Right forelimb (tissue), 1 donor: Measurements from ENCODE around the gene WWTR1.

ENCODE experiments used
- DNase-seq: peaks from one replicate; pipeline ENCODE4 v3.0.0-alpha.2; 2018

Gene WWTR1

DNA sequence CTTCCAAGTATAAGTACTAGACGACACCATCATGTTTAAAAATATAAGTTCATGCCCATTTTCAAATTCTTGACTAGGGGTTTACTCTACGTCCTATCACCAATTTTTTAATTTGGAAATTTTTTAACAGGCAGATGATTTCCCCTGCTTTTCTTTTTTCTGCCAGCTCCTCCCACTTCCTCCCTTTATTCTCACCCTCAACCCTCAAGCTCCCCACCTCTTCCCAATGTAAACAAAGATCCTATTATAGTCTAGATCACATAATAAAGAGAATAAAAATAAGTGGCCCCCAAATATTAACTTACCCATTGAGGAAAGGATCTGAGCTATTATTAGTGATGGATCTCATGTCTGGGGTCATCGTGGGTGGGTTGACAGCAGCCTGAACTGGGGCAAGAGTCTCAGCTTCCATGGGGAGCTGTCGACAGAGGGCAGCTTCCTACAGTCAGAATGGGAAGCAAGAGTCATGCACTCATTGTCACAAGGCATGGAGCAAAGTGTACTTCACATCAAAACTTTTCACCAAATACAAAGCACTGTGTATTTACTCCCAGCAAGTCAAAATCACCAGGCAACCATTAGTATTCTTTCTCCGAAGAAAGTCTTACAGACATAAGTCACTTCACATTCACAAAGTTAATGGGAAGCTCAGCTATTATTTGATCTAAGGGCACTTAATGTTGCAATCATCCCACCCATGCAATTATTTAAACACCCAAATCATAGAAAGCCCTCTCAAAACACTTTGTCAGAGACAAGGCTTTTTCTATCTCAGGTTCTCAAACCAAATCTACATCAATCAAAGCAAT, 130.1 kb downstream of the WWTR1 start:
- no peak for DNase-seq

DNA sequence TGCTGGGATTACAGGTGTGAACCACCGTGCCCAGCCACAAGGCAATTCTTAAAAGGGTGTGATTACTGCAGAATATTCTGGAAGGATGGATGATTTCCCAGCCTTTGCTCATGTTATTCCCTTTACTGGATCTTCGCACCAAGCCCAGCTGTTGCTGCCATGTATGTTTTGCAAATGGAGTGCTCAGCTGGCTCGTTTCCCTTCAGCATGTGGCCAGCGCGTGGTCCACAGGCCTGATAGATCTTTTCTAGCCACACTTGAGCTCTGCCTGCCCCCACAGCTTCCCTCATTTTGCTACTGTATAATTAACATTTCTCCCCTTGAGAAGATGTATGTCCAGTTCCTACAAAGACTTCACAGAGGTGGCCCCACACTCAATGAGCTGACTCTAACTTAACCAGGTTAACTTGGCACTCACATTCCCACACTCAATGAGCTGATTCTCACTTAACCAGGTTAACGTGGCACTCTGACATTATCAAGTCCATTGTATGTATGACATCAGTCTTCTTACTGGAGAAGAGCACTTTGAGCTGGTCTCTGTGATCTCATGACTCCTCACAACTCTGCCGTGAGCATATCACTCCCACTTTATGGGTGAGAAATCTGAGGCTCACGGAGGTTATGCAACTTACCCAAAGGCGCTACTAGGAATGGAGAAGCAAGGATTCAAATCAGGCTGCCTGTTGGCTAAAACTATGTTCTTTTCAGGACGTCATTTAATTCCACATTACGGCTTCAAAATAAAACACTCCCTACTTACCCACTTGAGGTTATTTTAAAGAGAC, 134.1 kb downstream of the WWTR1 start:
- DNase-seq, result no peak

DNA sequence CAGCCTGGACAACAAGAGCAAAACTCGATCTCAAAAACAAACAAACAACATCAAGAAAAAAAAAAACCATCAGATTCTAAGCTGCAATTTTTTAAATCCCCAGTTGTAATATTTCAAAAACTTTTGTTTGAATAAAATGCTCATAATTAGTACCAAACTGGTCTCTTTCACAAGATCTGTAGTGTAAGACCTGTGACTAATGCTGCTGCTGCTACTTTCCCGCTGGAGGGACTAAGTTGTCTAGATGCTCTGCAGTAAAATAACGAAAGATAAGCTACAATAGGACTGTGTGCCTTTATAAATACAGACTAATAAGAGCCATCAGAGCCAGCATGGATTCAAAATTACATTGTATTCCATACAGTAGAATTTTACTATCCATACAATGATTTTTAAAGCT, 137.9 kb downstream of the WWTR1 start:
- DNase-seq, result no peak

DNA sequence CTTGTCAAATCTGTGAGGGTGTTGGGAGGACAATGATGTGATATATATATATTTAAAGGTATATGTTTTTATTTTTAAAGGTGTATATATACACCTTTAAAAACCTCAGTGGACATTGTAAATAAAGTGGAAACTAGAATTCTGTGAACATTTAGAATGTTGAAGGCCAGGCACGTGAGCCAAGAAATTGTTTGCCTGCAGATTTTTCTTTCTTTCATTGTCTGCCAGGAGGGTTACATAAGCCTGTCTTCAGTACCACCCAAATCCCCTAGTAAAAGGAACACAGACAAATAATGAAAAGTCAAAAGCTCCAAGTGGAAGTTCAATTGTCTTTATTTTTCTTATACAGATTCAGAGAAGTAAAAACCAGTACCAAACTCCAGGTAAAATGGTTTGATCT, 140.9 kb downstream of the WWTR1 start:
- DNase-seq, result no peak

DNA sequence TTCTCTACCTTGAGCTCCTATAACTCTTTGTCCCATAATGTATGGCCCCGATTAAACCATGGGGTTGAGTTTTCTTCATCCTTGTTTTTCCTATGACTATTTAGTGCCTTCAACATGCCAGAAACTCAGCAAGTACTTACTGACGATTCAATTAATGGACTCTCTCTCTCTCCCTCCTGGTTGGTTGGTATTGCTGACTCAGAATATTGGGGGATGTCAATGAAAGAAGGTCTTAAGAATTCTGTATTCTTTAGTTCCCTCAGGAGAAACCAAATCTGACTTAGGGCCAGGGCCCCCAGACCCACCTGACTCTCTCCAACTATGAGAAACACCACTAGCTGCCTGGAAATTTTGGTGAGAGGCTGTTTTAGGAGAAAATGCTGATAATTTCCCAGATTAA, 142.6 kb downstream of the WWTR1 start:
- DNase-seq, result no peak

DNA sequence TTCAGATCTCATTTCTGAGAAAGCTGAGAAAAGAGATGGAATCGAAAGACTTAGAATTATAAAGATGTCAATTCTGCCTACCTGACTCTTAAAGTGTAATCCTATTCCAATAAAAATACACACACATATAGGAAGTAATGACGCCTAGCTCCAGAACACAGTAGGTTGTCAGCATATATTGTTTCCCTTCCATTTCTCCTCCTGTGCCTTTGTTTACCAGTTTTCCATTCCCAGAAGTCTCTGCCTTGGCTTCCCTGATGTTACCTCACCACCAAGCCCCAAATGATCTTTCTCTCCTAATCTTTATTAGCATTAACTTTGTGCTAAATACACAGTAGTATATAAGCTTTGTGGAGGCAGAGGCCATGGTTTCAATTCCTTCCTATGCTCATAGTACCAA, 143.4 kb downstream of the WWTR1 start:
- DNase-seq, result no peak

DNA sequence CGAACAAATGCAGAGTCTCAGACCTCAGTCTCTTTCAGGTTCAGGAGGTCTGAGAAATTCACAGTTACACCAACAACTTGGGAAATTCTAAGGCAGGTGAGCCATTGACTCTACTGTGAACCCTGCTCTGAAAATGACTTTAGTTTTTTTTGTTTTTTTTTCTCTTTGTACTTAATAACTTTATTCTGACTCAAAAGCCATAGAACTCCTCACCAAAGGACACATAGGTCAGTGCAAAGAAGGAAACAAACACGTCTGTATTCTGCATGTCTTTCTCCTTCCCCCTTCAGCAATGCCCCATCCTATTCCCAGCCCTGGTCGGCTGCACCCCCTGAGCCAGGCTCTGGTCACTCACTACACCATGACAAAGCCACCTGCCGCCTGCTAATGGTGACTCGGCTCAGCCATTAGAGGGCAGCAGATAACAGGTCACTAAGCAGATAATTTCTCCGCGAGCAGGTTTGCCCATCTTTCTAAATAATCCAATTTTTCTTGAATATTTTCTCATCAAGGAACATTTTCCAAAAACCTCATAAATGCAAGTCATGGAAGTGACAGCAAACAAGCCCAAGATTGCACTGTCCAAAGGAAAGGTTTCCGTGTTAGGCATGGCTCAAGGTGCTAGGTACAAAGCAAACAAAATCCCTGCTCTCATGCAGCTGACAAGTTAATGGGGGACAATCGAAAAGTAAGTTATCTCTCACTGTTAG, 145.6 kb downstream of the WWTR1 start:
- DNase-seq, result peak; percentile 73

DNA sequence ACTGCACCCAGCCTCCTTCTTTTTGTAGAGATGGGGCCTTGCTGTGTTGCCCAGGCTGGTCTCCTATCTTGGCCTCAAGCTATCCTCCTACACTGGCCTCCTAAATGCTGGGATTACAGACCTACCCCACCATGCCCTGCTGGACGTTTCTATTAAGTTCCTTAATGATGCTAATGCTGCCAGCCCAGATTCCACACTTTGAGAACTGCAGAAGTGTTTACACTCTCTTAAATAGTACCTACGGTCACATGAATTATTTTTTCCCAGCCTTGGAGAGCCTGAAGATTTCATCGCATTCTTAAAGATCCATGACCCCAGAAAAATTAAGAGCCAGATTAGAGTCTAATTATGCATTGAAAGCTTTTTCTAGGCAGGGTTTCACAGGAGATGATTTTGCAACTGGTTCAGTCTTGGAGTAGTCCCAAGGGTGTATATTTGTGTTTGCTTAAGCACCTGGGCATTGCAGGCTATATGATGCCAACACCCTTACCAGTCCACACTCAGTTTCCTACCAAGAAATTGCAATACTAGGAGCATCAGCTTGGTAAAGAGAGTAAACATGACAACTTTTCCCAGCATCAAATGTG, 146.7 kb downstream of the WWTR1 start:
- DNase-seq, result no peak

DNA sequence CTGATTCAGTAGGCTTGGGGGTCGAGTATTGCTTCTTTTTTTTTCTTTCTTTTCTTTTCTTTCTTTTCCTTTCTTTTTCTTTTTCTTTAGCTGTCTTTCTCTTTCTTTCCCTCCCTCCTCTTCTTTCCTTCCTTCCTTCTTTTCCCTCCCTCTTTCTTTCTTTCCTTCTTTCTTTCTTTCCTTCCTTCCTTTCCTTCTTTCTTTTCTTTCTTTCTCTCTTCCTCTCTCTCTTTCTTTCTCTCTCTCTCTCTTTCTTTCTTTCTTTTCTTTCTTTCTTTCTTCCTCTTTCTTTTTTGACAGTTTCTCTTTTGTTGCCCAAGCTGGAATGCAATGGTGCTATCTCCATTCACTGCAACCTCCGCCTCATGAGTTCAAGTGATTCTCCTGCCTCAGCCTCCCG, 147.3 kb downstream of the WWTR1 start:
- DNase-seq, result no peak

DNA sequence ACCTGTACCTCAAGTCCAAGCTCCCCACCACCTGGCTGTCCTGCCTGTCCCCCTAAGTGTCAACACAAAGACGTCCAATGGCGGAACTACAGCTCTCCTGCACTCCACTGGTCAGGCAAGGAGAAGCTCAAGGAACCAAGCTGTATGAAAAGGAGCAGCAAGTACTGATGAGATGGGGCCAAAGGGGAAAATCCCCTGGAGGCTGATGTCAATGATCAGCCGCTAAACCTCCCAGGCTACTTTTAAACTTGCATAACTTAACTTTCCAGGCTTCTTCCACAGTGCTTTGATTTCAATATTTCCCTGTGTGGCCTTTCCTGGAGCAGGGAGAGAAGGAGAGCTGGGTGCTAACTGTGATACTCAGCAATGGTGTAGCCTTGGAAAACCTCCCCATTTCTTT, 148.3 kb downstream of the WWTR1 start:
- DNase-seq, result no peak

DNA sequence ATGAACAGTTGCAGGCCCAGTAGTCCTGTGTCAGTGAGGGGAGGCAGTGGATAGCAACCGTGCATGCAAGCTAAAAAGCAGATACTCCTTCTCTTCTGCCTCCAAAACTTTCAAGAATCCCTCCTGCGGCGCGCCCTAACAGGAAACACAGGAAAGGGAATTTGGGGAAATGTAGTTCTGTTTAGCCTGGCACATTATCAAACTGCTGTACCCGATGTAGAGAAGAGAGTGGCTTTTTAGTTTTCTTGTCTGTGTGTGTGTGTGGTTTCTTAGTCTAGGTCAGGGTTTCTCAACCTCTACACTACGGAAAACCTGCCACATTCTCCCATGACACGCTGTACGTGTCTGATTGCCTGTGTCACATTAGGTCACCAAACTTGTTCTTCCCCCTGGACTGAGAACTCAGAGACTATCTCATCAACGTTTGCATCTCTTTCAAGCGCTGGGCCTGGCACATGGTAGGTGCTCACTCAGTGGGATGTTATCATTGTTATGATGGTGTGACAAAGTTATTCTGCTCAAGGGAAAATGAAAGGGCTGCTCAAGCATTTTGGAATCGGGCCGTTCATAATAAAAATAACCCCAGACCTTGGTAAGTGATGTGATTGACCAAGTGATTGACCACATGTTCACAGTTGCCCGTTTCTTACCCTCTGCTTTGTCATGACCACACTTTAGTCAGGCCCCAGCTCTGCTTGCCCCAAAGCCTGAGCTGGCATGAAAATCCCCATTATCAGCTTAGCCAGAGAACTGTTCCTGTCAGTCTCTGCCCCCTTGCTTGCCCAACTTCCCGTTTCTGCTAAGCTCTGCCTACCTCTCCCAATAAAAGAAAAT, 150.1 kb downstream of the WWTR1 start:
- no peak for DNase-seq

DNA sequence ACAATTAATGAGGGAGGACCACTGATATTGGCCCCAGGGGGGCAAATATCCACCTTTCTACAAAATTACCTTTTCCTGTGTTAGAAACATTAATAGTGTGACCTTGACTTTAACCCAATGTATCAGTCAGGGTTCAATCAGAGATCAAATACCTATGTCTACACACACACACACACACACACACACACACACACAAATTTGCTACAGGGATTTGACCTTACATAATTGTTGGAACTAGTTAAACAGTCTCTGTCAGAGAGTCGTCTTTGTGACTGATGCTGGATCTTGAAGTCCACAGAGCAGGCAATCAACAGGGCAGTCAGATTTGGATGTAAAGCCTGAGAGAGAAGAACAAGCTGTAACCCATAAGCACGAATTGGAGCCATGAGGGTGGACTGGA, 150.9 kb downstream of the WWTR1 start:
- no peak for DNase-seq

DNA sequence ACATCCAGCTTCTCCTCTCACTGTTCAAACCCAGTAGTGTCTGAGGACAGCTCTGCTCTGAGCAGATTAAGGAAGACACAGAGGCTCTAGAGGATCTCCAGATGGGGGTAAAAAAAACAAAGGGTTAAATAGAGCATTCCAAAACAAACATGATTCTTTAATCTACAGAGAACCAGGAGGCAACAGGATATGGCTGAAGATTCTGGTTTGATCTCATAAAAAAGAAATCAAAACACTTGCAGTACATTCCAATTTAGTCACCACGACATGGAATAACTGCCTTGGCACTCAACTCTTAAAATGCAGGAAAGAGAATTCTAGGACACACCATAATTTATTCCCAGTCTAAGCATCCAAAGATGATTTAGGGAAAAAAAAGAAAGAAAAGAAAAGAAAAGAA, 151.3 kb downstream of the WWTR1 start:
- DNase-seq, result no peak

DNA sequence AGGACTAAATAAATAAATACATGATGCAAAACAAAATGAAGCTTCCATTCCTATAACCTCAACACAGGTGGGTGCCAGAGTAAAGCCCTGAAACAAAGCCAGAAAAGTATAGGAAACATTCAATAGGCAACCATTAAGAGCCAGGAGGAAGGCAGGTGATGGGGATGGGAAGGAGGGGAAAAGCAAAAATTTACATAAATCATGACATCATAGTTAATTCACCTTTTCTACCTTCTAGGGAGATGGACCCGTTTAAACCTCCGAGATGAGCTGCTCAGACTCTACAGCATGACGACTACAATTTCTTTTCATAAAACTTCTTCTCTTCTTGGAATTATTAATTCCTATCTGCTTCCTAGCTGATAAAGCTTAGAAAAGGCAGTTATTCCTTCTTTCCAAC, 155.4 kb downstream of the WWTR1 start:
- DNase-seq, result no peak

DNA sequence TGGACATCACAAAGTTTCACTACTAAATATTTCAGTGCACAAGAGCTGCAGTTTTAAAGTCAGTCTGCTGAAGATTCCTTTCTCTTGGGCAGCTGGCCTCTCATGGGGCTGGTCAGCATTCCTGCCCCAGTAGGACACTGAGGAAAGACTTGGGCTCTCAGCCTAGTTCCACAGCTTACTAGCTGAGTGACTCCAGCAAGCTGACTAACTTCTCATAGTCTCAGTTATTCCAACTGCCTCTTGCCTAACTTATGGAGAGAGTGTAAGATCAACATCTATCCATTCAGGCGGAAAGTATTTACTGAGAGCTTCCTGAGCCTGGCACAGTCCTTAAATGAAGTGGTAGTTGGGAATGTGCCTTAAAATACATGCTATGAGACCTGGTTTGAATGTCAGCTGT, 156.3 kb downstream of the WWTR1 start:
- DNase-seq, result no peak

DNA sequence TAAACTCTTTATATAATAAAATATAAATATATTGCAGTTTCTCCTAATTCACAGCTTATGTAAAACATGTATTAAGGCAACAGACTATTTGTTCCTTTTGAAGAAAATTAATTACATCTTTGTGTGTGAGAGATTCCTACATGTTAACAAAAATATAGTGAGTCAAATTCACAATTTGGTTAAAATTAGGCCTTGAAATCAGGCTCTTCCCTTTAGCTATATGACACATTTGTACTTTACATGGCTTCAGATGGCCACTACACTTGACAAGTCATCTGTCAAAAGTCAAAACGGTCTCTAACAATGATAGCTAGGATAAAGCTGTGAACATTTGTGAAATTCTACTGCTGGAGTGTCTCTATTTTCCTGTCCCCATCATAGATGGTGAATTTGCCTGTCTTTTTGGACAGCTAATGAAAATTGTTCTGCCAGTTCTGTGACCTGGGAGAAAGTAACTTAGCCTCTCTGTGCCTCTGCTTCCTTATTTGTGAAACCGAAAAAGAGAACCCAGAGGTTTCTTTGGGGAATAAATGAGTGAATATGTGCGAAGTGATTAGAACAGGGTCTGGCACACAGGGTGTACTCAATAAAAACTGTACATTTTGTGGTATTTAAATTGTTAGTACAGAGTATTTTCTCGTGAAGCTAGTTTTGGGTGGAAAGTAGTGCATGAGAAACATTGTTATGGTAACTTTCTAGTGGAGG, 159.7 kb downstream of the WWTR1 start:
- DNase-seq, result no peak

DNA sequence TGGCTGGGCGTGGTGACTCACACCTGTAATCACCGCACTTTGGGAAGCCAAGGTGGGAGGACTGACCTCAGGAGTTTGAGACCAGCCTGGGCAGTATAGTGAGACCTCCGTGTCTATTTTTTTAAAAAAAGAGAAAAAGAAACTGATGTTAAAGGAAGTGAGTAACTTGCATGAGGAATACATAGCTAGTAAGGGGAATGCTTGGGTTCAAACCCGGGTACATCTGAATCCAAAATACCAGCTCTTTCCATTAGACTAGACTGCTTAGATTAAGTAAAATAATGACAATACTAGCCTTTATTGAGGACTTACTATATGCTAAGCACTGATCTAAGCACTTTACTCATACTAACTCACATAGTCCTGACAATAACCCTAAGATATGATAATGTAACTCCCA, 160.9 kb downstream of the WWTR1 start:
- no peak for DNase-seq

DNA sequence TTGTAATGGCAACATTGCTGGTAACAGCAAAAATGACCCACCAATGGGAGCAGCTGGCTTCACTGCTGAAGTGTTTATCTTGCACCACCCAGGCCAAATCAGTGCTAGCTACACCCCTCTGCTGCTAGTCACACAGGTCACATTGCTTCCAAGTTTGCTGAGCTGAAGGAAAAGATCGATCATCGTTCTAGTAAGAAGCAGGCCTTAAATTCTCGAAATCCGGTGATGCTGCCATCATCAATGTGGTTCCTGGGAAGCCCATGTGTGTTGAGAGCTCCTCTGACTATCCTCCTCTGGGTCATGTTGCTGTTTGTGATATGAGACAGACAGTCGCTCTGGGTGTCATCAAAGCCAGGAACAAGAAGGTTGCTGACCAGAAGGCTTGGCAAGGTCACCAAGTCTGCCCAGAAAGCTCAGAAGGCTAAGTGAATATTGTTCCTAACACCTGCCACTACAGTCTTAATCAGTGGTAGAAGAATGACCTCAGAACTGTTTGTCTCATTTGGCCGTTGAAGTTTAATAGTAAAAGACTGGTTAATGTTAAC, 162.2 kb downstream of the WWTR1 start:
- DNase-seq, result no peak

DNA sequence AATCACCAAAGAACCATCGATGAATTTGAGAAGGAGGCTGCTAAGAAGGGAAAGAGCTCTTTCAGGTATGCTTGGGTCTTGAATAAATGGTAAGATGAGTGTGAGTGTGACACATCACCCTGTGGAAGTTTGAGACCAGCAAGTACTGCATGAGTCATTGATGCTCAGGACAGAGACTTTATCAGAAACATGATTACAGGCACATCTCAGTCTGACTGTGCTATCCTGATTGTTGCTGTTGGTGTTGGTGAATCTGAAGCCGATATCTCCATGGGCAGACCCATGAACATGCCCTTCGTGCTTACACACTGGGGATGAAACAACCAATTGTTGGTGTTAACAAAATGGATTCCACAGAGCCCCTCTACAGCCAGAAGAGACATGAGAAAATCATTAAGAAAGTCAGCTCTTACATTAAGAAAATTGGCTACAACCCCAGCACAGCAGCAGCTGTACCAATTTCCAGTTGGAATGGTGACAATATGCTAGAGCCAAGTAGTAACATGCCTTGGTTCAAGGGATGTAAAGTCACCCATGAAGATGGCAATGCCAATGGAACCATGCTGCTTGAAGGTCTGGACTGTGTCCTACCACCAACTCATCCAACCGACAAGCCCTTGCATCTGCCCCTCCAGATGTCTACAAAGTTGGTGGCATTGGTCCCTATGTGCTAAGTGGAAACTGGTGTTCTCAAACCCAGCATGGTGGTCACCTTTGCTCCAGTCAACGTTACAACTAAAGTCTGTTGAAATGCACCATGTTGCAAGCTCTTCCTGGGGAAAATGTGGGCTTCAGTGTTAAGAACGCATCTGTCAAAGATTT, 162.9 kb downstream of the WWTR1 start:
- no peak for DNase-seq

DNA sequence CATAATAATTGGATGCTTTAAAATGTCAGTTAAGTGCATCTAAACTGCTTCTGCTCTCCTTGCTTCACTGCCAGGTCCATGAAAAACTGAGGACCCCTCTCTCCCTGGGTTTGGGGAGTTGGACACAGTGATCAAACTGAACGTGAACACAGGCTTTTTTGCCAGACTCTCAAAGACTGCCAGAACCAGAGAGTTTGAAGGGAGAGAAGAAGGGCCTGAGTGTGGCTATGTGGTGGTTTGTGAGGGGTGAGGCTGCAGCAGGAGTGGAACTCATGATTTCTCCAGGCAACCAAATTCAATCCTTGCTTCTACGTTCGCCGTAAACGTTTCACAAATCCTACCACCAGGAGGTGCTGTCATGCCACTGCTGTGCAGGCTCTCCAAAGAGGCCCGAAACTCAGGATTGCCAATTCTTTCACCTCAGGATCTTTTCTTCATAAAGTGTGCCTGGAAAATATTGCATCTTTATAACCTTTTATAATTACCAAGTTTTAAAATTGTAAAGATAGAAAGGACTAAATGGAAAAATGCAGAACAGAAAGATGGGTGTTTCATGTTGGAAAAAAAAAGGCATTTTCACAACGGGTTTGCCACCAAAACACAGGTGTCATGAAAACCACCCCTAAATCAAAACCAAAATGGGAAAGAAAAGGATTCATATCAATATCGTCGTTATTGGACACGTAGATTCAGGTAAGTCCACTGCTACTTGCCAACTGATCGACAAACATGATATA, 163.6 kb downstream of the WWTR1 start:
- DNase-seq, result peak; percentile 79
